K562 (cell line): ENCODE measurements around the gene ZNF326. TPM values are rescaled to one million over a fixed set of nuclear protein-coding genes. Genes with fewer than 3 reads are reported as not detected.

ENCODE experiments used
- ATAC-seq: fragments of 200-7000 bp; cut with Tn5 transposase; 3 replicates; pipeline ENCODE4 v1.9.1; 2020; ENCODE audit warnings: moderate library complexity
- BruUV-seq: library from RNA; stranded (reverse); fragments of 400-500 nt; replicated peaks from 2 replicates; lab custom pipeline; 2021; lab: Mats Ljungman, UMichigan
- CTCF ChIA-PET: fragments of 300-600 bp; formaldehyde crosslinking; extraction: SDS; loops from one replicate; lab custom pipeline; 2021; ENCODE audit warnings: low intra/inter-chr PET ratio; lab: Yijun Ruan, JAX
- POLR2A ChIA-PET: fragments of 300-600, 350-650 bp; sonication (Branson Sonifier 250); formaldehyde crosslinking; extraction: SDS; loops from one replicate; lab custom pipeline; 2021; ENCODE audit warnings: antibody characterized with exemption, inconsistent platforms; lab: Yijun Ruan, JAX
- DNase-seq, 4 experiments: peaks; one replicate each; pipeline versions ENCODE4 v3.0.0 to v3.0.0-alpha.2; 2011 to 2018; ENCODE audit warnings: low spot score in 3 of 4, mixed read lengths in 3 of 4; ENCODE audit errors: extremely low read depth in 1 of 4
- FAIRE-seq: peaks from 2 replicates; lab custom pipeline; 2011; peaks lifted over from hg19 to GRCh38; lab: Jason Lieb, UNC
- H2AFZ ChIP-seq: 2 replicates; pipeline ENCODE4 v1.6.0; 2011; ENCODE audit warnings: low read depth, low read length, control low read depth, inconsistent platforms
- H3K27ac ChIP-seq: fragments of 200-600 bp; 3 replicates; pipeline ENCODE4 v1.8.0; 2011; ENCODE audit warnings: low read depth, mild to moderate bottlenecking, control low read depth, inconsistent platforms, low read length, moderate library complexity, mixed read lengths; ENCODE audit errors: extremely low read depth
- H3K27me3 ChIP-seq, 2 experiments: fragments of 300-600 bp in 1 of 2; 2 replicates in 1 of 2; 3 replicates in 1 of 2; pipeline versions ENCODE4 v1.6.0 to v1.8.0; 2011; ENCODE audit warnings: inconsistent platforms in 2 of 2, low read length in 2 of 2, mild to moderate bottlenecking in 1 of 2, mixed read lengths in 1 of 2, moderate library complexity in 1 of 2; ENCODE audit not compliant: control insufficient read depth in 2 of 2, insufficient read depth in 2 of 2
- H3K36me3 ChIP-seq: fragments of 300-600 bp; 3 replicates; pipeline ENCODE4 v1.8.0; 2011; ENCODE audit warnings: mild to moderate bottlenecking, low read length, inconsistent platforms; ENCODE audit not compliant: control insufficient read depth, insufficient read depth
- H3K4me1 ChIP-seq, 2 experiments: fragments of 200-600 bp in 1 of 2; replicated peaks in 1 of 2; 2 replicates in 1 of 2; 3 replicates in 1 of 2; pipeline versions ENCODE4 v1.5.1 to v1.8.0; 2011; ENCODE audit warnings: inconsistent platforms in 2 of 2, low read length in 2 of 2, mild to moderate bottlenecking in 1 of 2, mixed read lengths in 1 of 2, moderate library complexity in 1 of 2; ENCODE audit not compliant: control insufficient read depth in 2 of 2, insufficient read depth in 2 of 2
- H3K4me2 ChIP-seq: 2 replicates; pipeline ENCODE4 v1.6.1; 2011; ENCODE audit warnings: low read length, control low read depth, inconsistent platforms, mixed read lengths; ENCODE audit not compliant: insufficient read depth
- H3K4me3 ChIP-seq: fragments of 200-600 bp; sonication (generic), shearing (Covaris generic); 2 replicates; pipeline ENCODE4 v1.5.1; 2016; ENCODE audit warnings: control low read depth, inconsistent platforms
- H3K79me2 ChIP-seq: fragments of 200-600 bp; 3 replicates; pipeline ENCODE4 v1.8.0; 2011; ENCODE audit warnings: low read length, inconsistent platforms; ENCODE audit not compliant: control insufficient read depth, insufficient read depth
- H3K9ac ChIP-seq, 2 experiments: 2 replicates each; pipeline versions ENCODE4 v1.6.0 to v1.6.1; 2011; ENCODE audit warnings: low read depth in 2 of 2, low read length in 2 of 2, control low read depth in 1 of 2, inconsistent platforms in 1 of 2, mild to moderate bottlenecking in 1 of 2, mixed read lengths in 1 of 2; ENCODE audit not compliant: insufficient read depth in 1 of 2
- H3K9me1 ChIP-seq: one replicate; pipeline ENCODE4 v1.6.0; 2011; ENCODE audit warnings: inconsistent platforms, mild to moderate bottlenecking, low read length, moderate library complexity; ENCODE audit not compliant: control insufficient read depth, insufficient read depth
- H3K9me3 ChIP-seq: replicated peaks from 2 replicates; pipeline ENCODE4 v1.5.1; 2011; ENCODE audit warnings: low read depth, low read length, inconsistent platforms; ENCODE audit not compliant: control insufficient read depth, insufficient read depth
- H4K20me1 ChIP-seq: replicated peaks from 2 replicates; pipeline ENCODE4 v1.6.1; 2011; ENCODE audit warnings: low read length, inconsistent platforms, mixed read lengths; ENCODE audit not compliant: control insufficient read depth, insufficient read depth
- ARHGAP35 ChIP-seq: fragments of 450-650 bp; IDR thresholded peaks from 2 replicates; pipeline ENCODE4 v1.6.1; 2018; ENCODE audit not compliant: partially characterized antibody
- CBFA2T2 ChIP-seq: fragments of 450-650 bp; conservative IDR thresholded peaks from 2 replicates; pipeline ENCODE4 v1.6.1; 2017; ENCODE audit warnings: mild to moderate bottlenecking
- CBFA2T3 ChIP-seq: fragments of 450-650 bp; IDR thresholded peaks from 2 replicates; pipeline ENCODE4 v1.6.1; 2017
- CHD2 ChIP-seq: IDR thresholded peaks from 2 replicates; pipeline ENCODE4 v1.6.1; 2011; ENCODE audit warnings: low read depth, low read length
- HDAC2 ChIP-seq: fragments of 450-650 bp; IDR thresholded peaks from 2 replicates; pipeline ENCODE4 v1.6.1; 2016; ENCODE audit warnings: mild to moderate bottlenecking
- MEIS2 ChIP-seq: fragments of 450-650 bp; IDR thresholded peaks from 2 replicates; pipeline ENCODE4 v1.6.1; 2014; ENCODE audit warnings: mild to moderate bottlenecking; ENCODE audit not compliant: partially characterized antibody
- PRMT5 ChIP-seq: sonication (generic); formaldehyde crosslinking; IDR thresholded peaks from 2 replicates; pipeline ENCODE4 v1.5.0; 2020; ENCODE audit warnings: missing genetic modification reagents
- SUPT5H ChIP-seq: fragments of 450-650 bp; IDR thresholded peaks from 2 replicates; pipeline ENCODE4 v1.6.1; 2016
- TARDBP ChIP-seq: fragments of 450-650 bp; IDR thresholded peaks from 2 replicates; pipeline ENCODE4 v1.6.1; 2016
- TFAM ChIP-seq: fragments of 250-450 bp; sonication (Bioruptor Pico); conservative IDR thresholded peaks from 2 replicates; pipeline ENCODE4 v1.5.0; 2021; ENCODE audit warnings: mild to moderate bottlenecking, moderate library complexity
- TRIM24 ChIP-seq, 2 experiments: fragments of 450-650 bp; IDR thresholded peaks; 2 replicates each; pipeline ENCODE4 v1.6.1; 2016
- ZNF3 ChIP-seq: fragments of 250-450 bp; sonication (Bioruptor Pico); IDR thresholded peaks from 2 replicates; pipeline ENCODE4 v1.5.0; 2021; ENCODE audit warnings: mild to moderate bottlenecking, moderate library complexity
- ZNF311 ChIP-seq: fragments of 250-450 bp; sonication (Bioruptor Pico); IDR thresholded peaks from 2 replicates; pipeline ENCODE4 v1.4.0; 2020; ENCODE audit warnings: mild to moderate bottlenecking, moderate library complexity
- ZSCAN32 ChIP-seq: fragments of 450-650 bp; formaldehyde crosslinking; IDR thresholded peaks from 2 replicates; pipeline ENCODE4 v1.4.0; 2020; ENCODE audit warnings: mild to moderate bottlenecking, moderate library complexity
- WGBS: fragments of 100-300 bp; shearing (Covaris generic); methylation state at CpG from one replicate; pipeline ENCODE4 v1.1.6; 2016; ENCODE audit warnings: low coverage, mixed read lengths; ENCODE audit not compliant: insufficient coverage; ENCODE audit errors: missing lambda C conversion rate; 5-methylcytosine and 5-hydroxymethylcytosine counted together
- in situ Hi-C: fragments of 300-500 bp; cut with MboI; formaldehyde crosslinking; loops from 4 replicates; pipeline ENCODE4 v1.15.0; 2018; ENCODE audit warnings: inconsistent platforms, mixed read lengths
- intact Hi-C: fragments of 100-400 bp; cut with micrococcal nuclease; formaldehyde crosslinking; loops from 2 replicates; pipeline ENCODE4 v1.14.2; 2022
- polyA plus RNA-seq, 8 experiments: library from polyadenylated mRNA; depleted of rRNA in 4 of 8; stranded (reverse) in 5 of 8; unstranded in 3 of 8; fragments of >200 nt; fragmentation: Nextera tagmentation in 2 of 8; fragmentation: Illumina TruSeq in 1 of 8; extraction: Ambion mirVana in 2 of 8; extraction: Trizol in 1 of 8; gene quantifications; 2 replicates each; pipeline versions ENCODE4 v1.2.1 to v1.2.3, GENCODE V29; 2011 to 2014; ENCODE audit warnings: inconsistent platforms in 1 of 8, missing spikeins in 1 of 8
- total RNA-seq, 7 experiments: library from RNA; depleted of rRNA in 6 of 7; stranded (reverse); fragments of >200 nt in 6 of 7; fragmentation: Illumina TruSeq in 2 of 7; extraction: Trizol in 2 of 7; gene quantifications; 2 replicates each; pipeline versions ENCODE4 v1.2.1 to v1.2.3, GENCODE V29; 2011 to 2021; ENCODE audit warnings: low replicate concordance in 1 of 7
- TF ChIP-seq, protein P1 (sequence below): sonication (generic); formaldehyde crosslinking; IDR thresholded peaks from 2 replicates; pipeline ENCODE4 v1.8.0; 2022; ENCODE audit warnings: missing genetic modification reagents, mild to moderate bottlenecking, borderline replicate concordance
- TF ChIP-seq, protein P2 (sequence below), 2 experiments: IDR thresholded peaks in 1 of 2; conservative IDR thresholded peaks in 1 of 2; 2 replicates each; pipeline ENCODE4 v1.6.1; 2016; ENCODE audit warnings: low read depth in 2 of 2, mild to moderate bottlenecking in 1 of 2, missing compliant biosample characterization in 1 of 2, missing genetic modification characterization in 1 of 2, moderate library complexity in 1 of 2

The ZNF326 gene
- total and polyA plus RNA-seq, 9 of the 15 experiments (the other 6 are each of a cell fraction or from before 2014, with no cell fraction given): 7.2 to 33.2 (median 20.1) TPM

DNA sequence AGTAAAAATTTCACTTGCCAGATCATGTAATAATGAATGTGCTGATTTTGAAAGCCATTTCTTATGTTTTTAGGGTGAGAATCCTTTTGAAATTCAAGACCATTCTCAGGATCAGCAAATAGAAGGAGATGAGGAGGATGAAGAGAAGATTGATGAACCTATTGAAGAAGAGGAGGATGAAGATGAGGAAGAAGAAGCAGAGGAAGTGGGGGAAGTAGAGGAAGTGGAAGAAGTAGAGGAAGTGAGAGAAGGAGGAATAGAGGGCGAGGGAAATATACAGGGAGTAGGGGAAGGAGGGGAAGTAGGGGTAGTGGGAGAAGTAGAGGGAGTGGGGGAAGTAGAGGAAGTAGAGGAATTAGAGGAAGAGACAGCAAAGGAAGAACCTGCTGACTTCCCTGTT is 32.4 kb downstream of the ZNF326 start (continued):
- TF ChIP-seq TRIM24 (IDR thresholded peaks at IDR 0.05) (no peak), ZSCAN32 (CRISPR knock-in tag) (no peak), SUPT5H (0 out of 2 replicates have a peak, but pooled peaks have one; percentile 36), TFAM (CRISPR knock-in tag) (no peak), ZNF311 (CRISPR knock-in tag) (no peak), PRMT5 (CRISPR knock-in tag) (no peak), ARHGAP35 (peak; percentile 46), CHD2 (no peak), ZNF3 (CRISPR knock-in tag) (no peak)
- TF ChIP-seq, protein P1, sequence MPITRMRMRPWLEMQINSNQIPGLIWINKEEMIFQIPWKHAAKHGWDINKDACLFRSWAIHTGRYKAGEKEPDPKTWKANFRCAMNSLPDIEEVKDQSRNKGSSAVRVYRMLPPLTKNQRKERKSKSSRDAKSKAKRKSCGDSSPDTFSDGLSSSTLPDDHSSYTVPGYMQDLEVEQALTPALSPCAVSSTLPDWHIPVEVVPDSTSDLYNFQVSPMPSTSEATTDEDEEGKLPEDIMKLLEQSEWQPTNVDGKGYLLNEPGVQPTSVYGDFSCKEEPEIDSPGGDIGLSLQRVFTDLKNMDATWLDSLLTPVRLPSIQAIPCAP (CRISPR knock-in tag): no peak

DNA sequence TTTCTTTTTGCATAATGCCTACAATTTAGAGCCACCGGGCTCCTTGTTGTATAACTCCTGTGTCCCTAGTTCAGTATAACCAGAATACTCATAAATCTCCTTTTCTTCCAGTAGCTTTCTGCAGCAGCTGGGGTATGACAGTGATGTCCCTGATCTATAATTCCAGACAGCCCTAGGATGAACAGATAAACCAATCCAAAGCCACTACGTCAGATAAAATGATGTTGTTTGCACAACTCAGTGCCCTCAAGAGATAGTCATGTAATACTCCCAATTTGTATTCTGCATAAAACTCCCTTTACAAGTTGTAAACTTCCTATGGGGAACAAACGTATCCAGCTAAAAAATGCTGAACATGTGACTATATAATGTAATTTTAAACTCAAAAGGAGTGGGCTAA is 44.7 kb downstream of the ZNF326 start:
- in situ Hi-C loops: no loop called here
- Histone ChIP-seq H2AFZ (no peak overlapping the region), H4K20me1 (no peaks in the 10 kb centered on the region), H3K79me2 (no peaks in the 10 kb centered on the region), H3K9me1 (no peaks in the 10 kb centered on the region), H3K27me3 (no peaks in the 10 kb centered on the region), H3K4me1 (no peaks in the 10 kb centered on the region; a peak in 1 of 5 replicates), H3K4me2 (no peak overlapping the region), H3K27ac (no peak overlapping the region), H3K9ac (no peak overlapping the region), H3K9me3 (no peaks in the 10 kb centered on the region), H3K36me3 (no peaks in the 10 kb centered on the region), H3K4me3 (no peak overlapping the region)
- BruUV-seq: no TSS peak
- ATAC-seq: no peak
- intact Hi-C loops: loop anchor here (10.0 kb wide), 1 partner anchor 1125 kb away; no protein-coding TSS in a partner anchor
- TF ChIP-seq CBFA2T3 (peak; percentile 49), MEIS2 (peak; percentile 28), HDAC2 (no peak), TARDBP (no peak), CBFA2T2 (0 out of 2 replicates have a peak, but pooled peaks have one; percentile 7)
- TF ChIP-seq, protein P2, sequence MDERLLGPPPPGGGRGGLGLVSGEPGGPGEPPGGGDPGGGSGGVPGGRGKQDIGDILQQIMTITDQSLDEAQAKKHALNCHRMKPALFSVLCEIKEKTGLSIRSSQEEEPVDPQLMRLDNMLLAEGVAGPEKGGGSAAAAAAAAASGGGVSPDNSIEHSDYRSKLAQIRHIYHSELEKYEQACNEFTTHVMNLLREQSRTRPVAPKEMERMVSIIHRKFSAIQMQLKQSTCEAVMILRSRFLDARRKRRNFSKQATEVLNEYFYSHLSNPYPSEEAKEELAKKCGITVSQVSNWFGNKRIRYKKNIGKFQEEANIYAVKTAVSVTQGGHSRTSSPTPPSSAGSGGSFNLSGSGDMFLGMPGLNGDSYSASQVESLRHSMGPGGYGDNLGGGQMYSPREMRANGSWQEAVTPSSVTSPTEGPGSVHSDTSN (CRISPR knock-in tag; IDR thresholded peaks at IDR 0.05; ENCODE audit: low read depth): no peak
- TF ChIP-seq, protein P2 (tag; conservative IDR thresholded peaks at IDR 0.05; ENCODE audit: low read depth): 0 out of 2 replicates have a peak, but pooled peaks have one; percentile 17
- DNase-seq: no peak
- 4% methylated on average over 3 of the region's 3 CpGs for WGBS
- CTCF ChIA-PET: no interaction called here
- peak; percentile 37 for FAIRE-seq
- POLR2A ChIA-PET: no interaction called here
